OCI-LY3 (cell line): ENCODE data around the gene ACBD3.

Experiments
- H2AFZ ChIP-seq: fragments of 200-600, 300-600 bp; shearing (Covaris generic); 2 replicates; pipeline ENCODE4 v1.6.0; 2014; ENCODE audit warnings: antibody characterized with exemption, low read depth, low read length
- H3K27ac ChIP-seq: fragments of 200-600, 300-600 bp; sonication (generic); 2 replicates; pipeline ENCODE4 v1.5.1; 2014; ENCODE audit warnings: mild to moderate bottlenecking, low read length, moderate library complexity, mixed read lengths
- H3K27me3 ChIP-seq: fragments of 200-600, 300-600 bp; sonication (generic); 2 replicates; pipeline ENCODE4 v1.6.1; 2014; ENCODE audit warnings: low read depth, low read length, mixed read lengths
- H3K36me3 ChIP-seq: fragments of 200-600, 300-600 bp; sonication (generic); replicated peaks from 2 replicates; pipeline ENCODE3; 2014; ENCODE audit warnings: low read depth, low read length, mixed read lengths
- H3K4me1 ChIP-seq: fragments of 300-600, 200-600 bp; sonication (generic); 2 replicates; pipeline ENCODE4 v1.6.1; 2014; ENCODE audit warnings: low read length, mixed read lengths
- H3K4me2 ChIP-seq: fragments of 200-600, 300-600 bp; sonication (generic); 2 replicates; pipeline ENCODE4 v1.6.1; 2014; ENCODE audit warnings: low read length, mixed read lengths
- H3K4me3 ChIP-seq: fragments of 300-600, 200-600 bp; sonication (generic); 2 replicates; pipeline ENCODE4 v1.5.1; 2014; ENCODE audit warnings: antibody characterized with exemption, mild to moderate bottlenecking, low read length, moderate library complexity
- H3K79me2 ChIP-seq: fragments of 300-600, 200-600 bp; shearing (Covaris generic); 2 replicates; pipeline ENCODE4 v1.6.1; 2014; ENCODE audit warnings: mild to moderate bottlenecking, low read length, mixed read lengths
- H3K9ac ChIP-seq: fragments of 300-600, 200-600 bp; shearing (Covaris generic); 2 replicates; pipeline ENCODE4 v1.6.0; 2014; ENCODE audit warnings: mild to moderate bottlenecking, low read length, moderate library complexity
- H3K9me3 ChIP-seq: fragments of 200-600, 300-600 bp; shearing (Covaris generic); 2 replicates; pipeline ENCODE4 v1.6.1; 2014; ENCODE audit warnings: low read length, mixed read lengths; ENCODE audit not compliant: insufficient read depth
- H4K20me1 ChIP-seq: fragments of 200-600, 300-600 bp; sonication (generic); 2 replicates; pipeline ENCODE4 v1.6.1; 2016; ENCODE audit warnings: low read length, mixed read lengths; ENCODE audit not compliant: insufficient read depth
- CTCF ChIP-seq: fragments of 200-600, 300-600 bp; sonication (generic); IDR thresholded peaks from 2 replicates; pipeline ENCODE4 v1.5.1; 2014; ENCODE audit warnings: antibody characterized with exemption, low read length, low read depth
- EZH2phosphoT487 ChIP-seq: fragments of 200-600 bp; shearing (Covaris generic); IDR thresholded peaks from 2 replicates; pipeline ENCODE4 v1.6.1; 2018; ENCODE audit warnings: antibody characterized with exemption, mixed run types, low read depth

Gene ACBD3

GRCh38 chr1:226126824-226127569 lies 59.5 kb downstream of the ACBD3 start:
- peak overlapping the region; percentile 63 for H3K4me3 ChIP-seq
- peak overlapping the region; percentile 89 for H2AFZ ChIP-seq
- no peaks in the 10 kb centered on the region for H3K36me3 ChIP-seq
- H3K9me3 ChIP-seq: no peaks in the 10 kb centered on the region
- H3K27ac ChIP-seq: no peak overlapping the region
- TF ChIP-seq EZH2phosphoT487 (no peak), CTCF (no peak)
- H3K4me2 ChIP-seq: peak overlapping the region; percentile 78
- H3K4me1 ChIP-seq: peaks cover 28% of the 10 kb centered on the region
- no peaks in the 10 kb centered on the region for H3K79me2 ChIP-seq
- H3K27me3 ChIP-seq: no peaks in the 10 kb centered on the region
- H4K20me1 ChIP-seq: no peaks in the 10 kb centered on the region
- H3K9ac ChIP-seq: no peak overlapping the region

- no peaks in the 10 kb centered on the region for H3K79me2 ChIP-seq
- no peaks in the 10 kb centered on the region for H4K20me1 ChIP-seq
- TF ChIP-seq CTCF (no peak), EZH2phosphoT487 (no peak)
- H3K9ac ChIP-seq: no peak overlapping the region
- H2AFZ ChIP-seq: no peak overlapping the region
- no peaks in the 10 kb centered on the region for H3K36me3 ChIP-seq
- H3K9me3 ChIP-seq: no peaks in the 10 kb centered on the region
- peaks cover 32% of the 10 kb centered on the region for H3K4me1 ChIP-seq
- H3K27ac ChIP-seq: no peak overlapping the region
- no peak overlapping the region for H3K4me3 ChIP-seq
- H3K27me3 ChIP-seq: no peaks in the 10 kb centered on the region
- H3K4me2 ChIP-seq: no peak overlapping the region
These were observed 60.7 kb downstream of the ACBD3 start for GRCh38 chr1:226125831-226126230.

GRCh38 chr1:226125097-226125630 lies 61.4 kb downstream of the ACBD3 start:
- H3K27me3 ChIP-seq: no peaks in the 10 kb centered on the region
- peak; percentile 99 for TF ChIP-seq CTCF
- no peak for TF ChIP-seq EZH2phosphoT487
- H3K9me3 ChIP-seq: no peaks in the 10 kb centered on the region
- no peaks in the 10 kb centered on the region for H4K20me1 ChIP-seq
- no peaks in the 10 kb centered on the region for H3K79me2 ChIP-seq
- H3K4me3 ChIP-seq: peak overlapping the region; percentile 25
- no peaks in the 10 kb centered on the region for H3K36me3 ChIP-seq
- peak overlapping the region; percentile 70 for H3K4me2 ChIP-seq
- H3K27ac ChIP-seq: no peak overlapping the region
- H3K4me1 ChIP-seq: peaks cover 36% of the 10 kb centered on the region
- peak overlapping the region; percentile 68 for H2AFZ ChIP-seq
- 0 out of 2 replicates have a peak overlapping the region, but pooled peaks have one; percentile 6 for H3K9ac ChIP-seq

- Histone ChIP-seq H3K27ac (no peak overlapping the region), H3K79me2 (no peaks in the 10 kb centered on the region), H3K9ac (peak overlapping the region; percentile 88; the same call in 1 of the 2 replicates), H3K36me3 (no peaks in the 10 kb centered on the region), H3K27me3 (no peaks in the 10 kb centered on the region), H3K4me1 (peaks cover 46% of the 10 kb centered on the region), H3K4me3 (peak overlapping the region; percentile 79), H4K20me1 (no peaks in the 10 kb centered on the region), H3K9me3 (no peaks in the 10 kb centered on the region), H3K4me2 (peak overlapping the region; percentile 84), H2AFZ (no peak overlapping the region)
- TF ChIP-seq EZH2phosphoT487 (no peak), CTCF (no peak)
These were observed 62.7 kb downstream of the ACBD3 start for GRCh38 chr1:226123591-226124471.
